K562 (cell line): ENCODE results near the gene IQCK. TPM values are rescaled to one million over a fixed set of nuclear protein-coding genes. Genes with fewer than 3 reads are reported as not detected.

Experiments used
- DEAF1 ChIP-seq: fragments of 450-650 bp; formaldehyde crosslinking; IDR thresholded peaks from 2 replicates; pipeline ENCODE4 v1.4.0; 2020; ENCODE audit warnings: mild to moderate bottlenecking, moderate library complexity
- E2F3 ChIP-seq: fragments of 250-450 bp; sonication (Bioruptor Pico); IDR thresholded peaks from 2 replicates; pipeline ENCODE4 v1.4.0; 2020; ENCODE audit warnings: mild to moderate bottlenecking
- ELK3 ChIP-seq: fragments of 450-650 bp; formaldehyde crosslinking; IDR thresholded peaks from 2 replicates; pipeline ENCODE4 v1.4.0; 2020; ENCODE audit warnings: mild to moderate bottlenecking
- ESRRA ChIP-seq: fragments of 450-650 bp; IDR thresholded peaks from 2 replicates; pipeline ENCODE4 v1.6.1; 2014; ENCODE audit warnings: low read depth, mild to moderate bottlenecking, moderate library complexity, borderline replicate concordance
- HNRNPH1 ChIP-seq: fragments of 200-400 bp; formaldehyde crosslinking; optimal IDR thresholded peaks from 2 replicates; pipeline ENCODE3; 2017; ENCODE audit warnings: low read depth, mild to moderate bottlenecking, low read length, moderate library complexity
- RAD21 ChIP-seq, 2 experiments: fragments of 250-450 bp in 1 of 2; fragments of 450-650 bp in 1 of 2; sonication (Bioruptor Pico) in 1 of 2; formaldehyde crosslinking in 1 of 2; IDR thresholded peaks in 1 of 2; conservative IDR thresholded peaks in 1 of 2; 2 replicates each; pipeline versions ENCODE4 v1.4.0 to v1.8.0; 2020 to 2022; ENCODE audit warnings: mild to moderate bottlenecking in 2 of 2, moderate library complexity in 1 of 2
- RBM25 ChIP-seq: fragments of 200-400 bp; formaldehyde crosslinking; IDR thresholded peaks from 2 replicates; pipeline ENCODE4 v1.6.1; 2018; ENCODE audit warnings: low read length, low read depth, moderate library complexity; ENCODE audit not compliant: severe bottlenecking
- SFPQ ChIP-seq: fragments of 200-400 bp; formaldehyde crosslinking; IDR thresholded peaks from 2 replicates; pipeline ENCODE4 v1.6.1; 2017; ENCODE audit warnings: mild to moderate bottlenecking, low read depth, low read length, moderate library complexity
- polyA plus RNA-seq, 8 experiments: library from polyadenylated mRNA; depleted of rRNA in 4 of 8; stranded (reverse) in 5 of 8; unstranded in 3 of 8; fragments of >200 nt; fragmentation: Nextera tagmentation in 2 of 8; fragmentation: Illumina TruSeq in 1 of 8; extraction: Ambion mirVana in 2 of 8; extraction: Trizol in 1 of 8; gene quantifications; 2 replicates each; pipeline versions ENCODE4 v1.2.1 to v1.2.3, GENCODE V29; 2011 to 2014; ENCODE audit warnings: inconsistent platforms in 1 of 8, missing spikeins in 1 of 8
- total RNA-seq, 7 experiments: library from RNA; depleted of rRNA in 6 of 7; stranded (reverse); fragments of >200 nt in 6 of 7; fragmentation: Illumina TruSeq in 2 of 7; extraction: Trizol in 2 of 7; gene quantifications; 2 replicates each; pipeline versions ENCODE4 v1.2.1 to v1.2.3, GENCODE V29; 2011 to 2021; ENCODE audit warnings: low replicate concordance in 1 of 7
- TF ChIP-seq, protein P1 (sequence below), 2 experiments: fragments of 450-650 bp; formaldehyde crosslinking in 1 of 2; IDR thresholded peaks; 2 replicates each; pipeline versions ENCODE4 v1.4.0 to v1.6.1; 2014 to 2020; ENCODE audit warnings: mild to moderate bottlenecking in 2 of 2, borderline replicate concordance in 1 of 2, low read depth in 1 of 2
- TF ChIP-seq, protein P2 (sequence below): sonication (generic); formaldehyde crosslinking; IDR thresholded peaks from 2 replicates; pipeline ENCODE4 v1.8.0; 2022; ENCODE audit warnings: mild to moderate bottlenecking, low read depth, missing genetic modification reagents

The IQCK gene
- total and polyA plus RNA-seq, 9 of the 15 experiments (the other 6 are each of a cell fraction or from before 2014, with no cell fraction given) = 5.2 to 12.2 (median 7.3) TPM

DNA sequence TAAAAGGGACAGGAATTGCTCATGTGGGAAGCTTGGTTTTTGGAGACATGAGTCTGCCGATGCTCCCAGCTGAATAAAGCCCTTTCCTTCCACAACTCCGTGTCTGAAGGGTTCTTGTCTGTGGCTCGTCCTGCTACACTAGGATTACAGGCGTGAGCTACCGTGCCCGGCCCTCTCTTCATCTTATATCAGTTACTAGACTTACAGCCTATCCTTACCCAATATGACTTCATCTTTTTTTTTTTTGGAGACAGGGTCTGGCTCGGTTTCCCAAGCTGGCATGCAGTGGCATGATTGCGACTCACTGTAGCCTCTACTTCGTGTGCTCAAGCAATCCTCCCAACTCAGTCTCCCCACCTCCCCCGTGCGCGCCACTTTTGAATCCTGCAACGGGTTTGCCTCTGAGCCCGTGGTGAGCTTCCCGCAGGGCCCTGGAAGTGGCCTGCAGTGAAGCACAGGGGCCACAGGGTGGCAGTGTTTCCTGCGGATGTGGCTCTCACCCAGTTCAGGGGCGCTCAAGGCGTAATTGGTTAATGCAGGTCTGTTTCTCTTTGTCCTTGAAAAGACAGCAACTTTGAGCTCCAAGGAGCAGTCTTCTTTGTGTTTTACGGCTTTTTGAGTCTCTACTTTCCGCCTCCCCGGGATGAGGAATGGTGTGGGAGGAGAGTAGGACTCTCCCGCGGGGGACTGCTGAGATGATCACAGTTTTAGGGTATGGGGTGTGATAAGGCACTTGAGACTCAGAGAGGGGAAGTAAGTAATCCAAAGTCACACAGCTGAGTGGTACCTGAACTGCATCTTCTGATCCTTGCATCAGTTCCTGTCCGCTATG is 189.3 kb downstream of the IQCK start (continued):
- TF ChIP-seq, protein P1, sequence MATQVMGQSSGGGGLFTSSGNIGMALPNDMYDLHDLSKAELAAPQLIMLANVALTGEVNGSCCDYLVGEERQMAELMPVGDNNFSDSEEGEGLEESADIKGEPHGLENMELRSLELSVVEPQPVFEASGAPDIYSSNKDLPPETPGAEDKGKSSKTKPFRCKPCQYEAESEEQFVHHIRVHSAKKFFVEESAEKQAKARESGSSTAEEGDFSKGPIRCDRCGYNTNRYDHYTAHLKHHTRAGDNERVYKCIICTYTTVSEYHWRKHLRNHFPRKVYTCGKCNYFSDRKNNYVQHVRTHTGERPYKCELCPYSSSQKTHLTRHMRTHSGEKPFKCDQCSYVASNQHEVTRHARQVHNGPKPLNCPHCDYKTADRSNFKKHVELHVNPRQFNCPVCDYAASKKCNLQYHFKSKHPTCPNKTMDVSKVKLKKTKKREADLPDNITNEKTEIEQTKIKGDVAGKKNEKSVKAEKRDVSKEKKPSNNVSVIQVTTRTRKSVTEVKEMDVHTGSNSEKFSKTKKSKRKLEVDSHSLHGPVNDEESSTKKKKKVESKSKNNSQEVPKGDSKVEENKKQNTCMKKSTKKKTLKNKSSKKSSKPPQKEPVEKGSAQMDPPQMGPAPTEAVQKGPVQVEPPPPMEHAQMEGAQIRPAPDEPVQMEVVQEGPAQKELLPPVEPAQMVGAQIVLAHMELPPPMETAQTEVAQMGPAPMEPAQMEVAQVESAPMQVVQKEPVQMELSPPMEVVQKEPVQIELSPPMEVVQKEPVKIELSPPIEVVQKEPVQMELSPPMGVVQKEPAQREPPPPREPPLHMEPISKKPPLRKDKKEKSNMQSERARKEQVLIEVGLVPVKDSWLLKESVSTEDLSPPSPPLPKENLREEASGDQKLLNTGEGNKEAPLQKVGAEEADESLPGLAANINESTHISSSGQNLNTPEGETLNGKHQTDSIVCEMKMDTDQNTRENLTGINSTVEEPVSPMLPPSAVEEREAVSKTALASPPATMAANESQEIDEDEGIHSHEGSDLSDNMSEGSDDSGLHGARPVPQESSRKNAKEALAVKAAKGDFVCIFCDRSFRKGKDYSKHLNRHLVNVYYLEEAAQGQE (IDR thresholded peaks at IDR 0.05; ENCODE audit: borderline replicate concordance) = peak; percentile 82
- TF ChIP-seq, protein P1 (CRISPR knock-in tag; IDR thresholded peaks at IDR 0.05; ENCODE audit: low read depth) = no peak
- TF ChIP-seq ESRRA = peak; percentile 33; the same call in 1 of the 2 replicates
- TF ChIP-seq DEAF1 = peak; percentile 69
- TF ChIP-seq RAD21 (CRISPR knock-in tag; conservative IDR thresholded peaks at IDR 0.05 in 1 of 2, IDR thresholded peaks at IDR 0.05 in 1 of 2) = peak; percentile 80 to 91
- no peak for TF ChIP-seq ELK3 (CRISPR knock-in tag)
- peak; percentile 78 for TF ChIP-seq RBM25
- no peak for TF ChIP-seq HNRNPH1
- TF ChIP-seq E2F3 (CRISPR knock-in tag) = no peak
- TF ChIP-seq, protein P2, sequence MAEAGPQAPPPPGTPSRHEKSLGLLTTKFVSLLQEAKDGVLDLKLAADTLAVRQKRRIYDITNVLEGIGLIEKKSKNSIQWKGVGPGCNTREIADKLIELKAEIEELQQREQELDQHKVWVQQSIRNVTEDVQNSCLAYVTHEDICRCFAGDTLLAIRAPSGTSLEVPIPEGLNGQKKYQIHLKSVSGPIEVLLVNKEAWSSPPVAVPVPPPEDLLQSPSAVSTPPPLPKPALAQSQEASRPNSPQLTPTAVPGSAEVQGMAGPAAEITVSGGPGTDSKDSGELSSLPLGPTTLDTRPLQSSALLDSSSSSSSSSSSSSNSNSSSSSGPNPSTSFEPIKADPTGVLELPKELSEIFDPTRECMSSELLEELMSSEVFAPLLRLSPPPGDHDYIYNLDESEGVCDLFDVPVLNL (CRISPR knock-in tag) = 0 out of 2 replicates have a peak, but pooled peaks have one; percentile 54
- no peak for TF ChIP-seq SFPQ
